ENCODE data around the gene UGT3A1.
"Not testable (repeated sequence)": the region's sequence is repeated elsewhere in the genome, so short reads cannot be mapped to it uniquely, and the experiment has no call there.

Gene UGT3A1, protein sequence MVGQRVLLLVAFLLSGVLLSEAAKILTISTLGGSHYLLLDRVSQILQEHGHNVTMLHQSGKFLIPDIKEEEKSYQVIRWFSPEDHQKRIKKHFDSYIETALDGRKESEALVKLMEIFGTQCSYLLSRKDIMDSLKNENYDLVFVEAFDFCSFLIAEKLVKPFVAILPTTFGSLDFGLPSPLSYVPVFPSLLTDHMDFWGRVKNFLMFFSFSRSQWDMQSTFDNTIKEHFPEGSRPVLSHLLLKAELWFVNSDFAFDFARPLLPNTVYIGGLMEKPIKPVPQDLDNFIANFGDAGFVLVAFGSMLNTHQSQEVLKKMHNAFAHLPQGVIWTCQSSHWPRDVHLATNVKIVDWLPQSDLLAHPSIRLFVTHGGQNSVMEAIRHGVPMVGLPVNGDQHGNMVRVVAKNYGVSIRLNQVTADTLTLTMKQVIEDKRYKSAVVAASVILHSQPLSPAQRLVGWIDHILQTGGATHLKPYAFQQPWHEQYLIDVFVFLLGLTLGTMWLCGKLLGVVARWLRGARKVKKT
- total RNA-seq = 0.08 to 4.7 (median 0.58) reads per million in 17 experiments

DNA sequence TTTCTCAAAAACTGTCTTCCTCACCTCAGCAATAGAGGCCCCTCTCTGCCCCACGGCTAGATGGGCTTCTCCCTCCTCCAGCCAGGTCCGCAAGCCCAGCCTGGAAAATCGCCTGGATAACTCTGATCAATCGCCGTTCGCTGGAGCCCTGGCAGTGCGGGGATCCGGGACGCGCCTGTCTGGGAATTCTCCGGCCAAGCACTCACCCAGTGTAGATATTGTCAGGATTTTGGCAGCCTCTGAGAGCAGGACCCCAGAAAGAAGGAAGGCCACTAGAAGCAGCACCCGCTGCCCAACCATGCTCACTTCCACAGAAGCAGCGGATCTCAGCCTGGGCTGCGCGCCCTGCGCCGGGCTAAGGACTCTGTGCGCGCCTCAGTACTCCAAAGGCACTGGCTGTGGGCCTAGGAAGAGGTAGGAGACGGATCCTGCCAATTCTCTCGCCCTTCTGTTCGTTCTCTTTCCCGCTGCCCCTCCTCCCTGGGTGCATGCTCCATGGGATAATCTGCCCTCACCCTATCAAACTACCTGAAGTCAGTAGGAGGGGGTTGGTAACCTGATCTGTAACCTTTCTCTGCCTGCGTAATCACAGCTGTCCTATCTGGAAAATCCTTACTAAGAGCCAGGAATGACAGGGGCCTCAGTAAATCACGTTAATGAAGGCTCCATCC lies at the start of gene UGT3A1:
UGT3A1 (minus strand) TSS at position 450 of the 671 bp plus-strand sequence; CDS start at position 300, 150 bp downstream.
- no peak for DNase-seq

DNA sequence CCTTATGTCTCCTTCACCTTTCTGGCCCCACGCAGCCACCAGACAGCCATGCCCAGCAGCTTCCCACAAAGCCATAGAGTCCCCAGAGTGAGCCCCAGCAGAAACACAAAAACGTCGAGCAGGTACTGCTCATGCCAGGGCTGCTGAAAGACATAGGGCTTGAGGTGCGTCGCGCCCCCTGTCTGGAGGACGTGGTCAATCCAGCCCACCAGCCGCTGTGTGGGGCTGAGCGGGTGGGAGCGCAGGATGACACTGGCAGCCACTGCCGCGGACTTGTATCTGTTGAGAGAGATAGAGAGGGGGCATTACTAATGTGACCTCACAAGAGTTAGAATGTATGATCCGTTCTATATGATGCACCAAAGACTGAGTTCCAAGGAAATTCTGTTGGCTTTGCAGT lies 44.5 kb upstream of the UGT3A1 start:
- no peak for DNase-seq

DNA sequence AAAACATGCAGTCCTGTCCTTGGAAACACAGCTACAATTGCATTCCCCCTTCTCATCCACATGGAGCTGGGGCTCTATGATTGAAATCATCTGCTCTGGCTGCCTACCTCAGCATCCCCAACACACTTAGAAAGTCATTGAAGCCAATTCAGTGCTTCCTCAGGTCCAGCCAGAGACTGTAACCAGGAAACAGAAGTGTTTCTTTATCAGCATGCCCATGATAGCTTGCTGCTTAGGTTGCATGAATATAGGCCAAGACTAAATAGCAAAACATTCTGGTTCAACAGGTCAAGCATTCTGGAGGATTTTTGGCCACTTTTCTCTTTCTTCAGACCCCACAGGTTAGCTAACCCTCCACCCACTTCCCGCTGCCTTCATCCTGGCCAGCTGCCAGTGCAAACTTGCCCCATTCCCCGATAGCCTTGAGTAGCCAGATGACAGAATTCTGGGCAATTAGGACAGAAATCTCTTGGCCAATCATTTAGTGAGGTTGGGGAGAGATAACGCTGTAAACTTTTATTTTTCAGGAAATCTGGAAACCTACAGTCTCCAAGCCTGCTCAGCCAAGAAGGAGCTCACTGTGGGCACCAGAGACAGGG lies 43.4 kb upstream of the UGT3A1 start:
- DNase-seq = not testable (repeated sequence)

DNA sequence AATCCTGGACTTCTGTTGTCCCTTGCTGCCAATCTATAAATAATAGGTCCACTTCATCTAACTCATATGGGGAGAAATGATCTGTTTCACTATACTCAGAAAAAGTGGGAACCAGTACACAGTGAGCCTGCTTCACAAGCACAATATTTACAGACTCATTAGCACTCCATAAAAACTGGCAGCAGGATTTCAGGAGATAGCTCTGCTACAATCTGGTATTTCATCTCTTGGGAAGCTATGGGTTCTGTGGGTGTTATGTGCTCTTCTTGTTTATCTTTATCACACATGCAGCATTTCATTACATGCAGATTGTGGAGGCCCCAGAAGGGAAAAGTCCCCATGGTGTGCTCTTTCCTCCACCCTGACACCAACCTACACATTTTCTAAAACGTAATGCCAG lies 42.3 kb upstream of the UGT3A1 start:
- DNase-seq = no peak

DNA sequence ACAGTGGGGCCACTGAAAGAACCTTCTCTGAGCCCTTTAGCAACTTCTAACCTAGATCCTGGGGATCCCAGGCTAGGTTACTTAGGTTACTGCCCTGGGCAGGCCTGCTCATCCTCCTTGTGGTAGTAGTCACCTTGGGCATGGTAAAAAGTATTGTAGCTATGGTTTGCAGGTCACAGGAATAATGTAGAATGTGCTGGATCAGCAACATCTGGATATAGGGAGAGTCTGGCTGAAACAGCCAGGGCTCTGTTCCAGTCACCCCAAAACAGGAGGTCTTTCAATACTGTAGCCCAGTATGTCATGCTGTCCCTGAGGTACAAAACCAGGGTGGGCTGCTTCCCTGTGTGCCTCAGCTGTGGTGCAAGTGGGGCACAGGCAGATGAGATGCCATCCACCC lies 41.9 kb upstream of the UGT3A1 start:
- DNase-seq = no peak

DNA sequence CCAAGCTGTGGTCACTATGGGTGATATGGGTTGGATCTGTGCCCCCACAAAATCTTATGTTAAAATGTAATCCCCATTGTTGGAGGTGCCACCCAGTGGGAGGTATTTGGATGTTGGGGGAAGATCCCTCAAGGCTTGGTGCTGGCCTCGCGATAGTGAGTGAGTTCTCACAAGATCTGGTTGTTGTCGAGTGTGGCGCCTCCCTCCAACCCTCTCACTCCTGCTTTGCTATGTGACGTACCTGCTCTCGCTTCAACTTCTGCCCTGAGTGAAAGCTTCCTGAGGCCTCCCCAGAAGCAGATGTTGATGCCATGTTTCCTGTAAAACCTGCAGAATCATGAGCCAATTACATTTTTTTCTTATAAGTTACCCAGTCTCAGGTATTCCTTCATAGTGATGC lies 40.0 kb upstream of the UGT3A1 start:
- no peak for DNase-seq

DNA sequence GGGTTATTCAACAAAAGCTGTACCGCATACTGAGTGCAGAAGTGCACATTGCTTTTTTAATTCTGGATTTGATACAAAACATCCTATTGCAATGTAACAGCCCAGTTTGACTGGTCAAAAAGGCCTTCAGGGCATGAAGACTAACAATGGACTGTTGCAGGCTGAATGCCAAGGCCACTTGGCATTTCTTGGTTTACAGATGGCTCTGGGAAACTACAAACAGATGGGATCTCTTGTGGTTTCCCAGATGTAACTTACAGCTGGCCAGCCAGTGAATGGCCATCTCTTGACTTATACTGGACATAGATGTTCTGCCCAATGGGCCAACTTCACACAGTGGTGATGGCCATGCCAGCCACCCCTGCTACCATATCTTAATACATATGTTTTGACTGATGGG lies 38.7 kb upstream of the UGT3A1 start:
- DNase-seq = no peak

DNA sequence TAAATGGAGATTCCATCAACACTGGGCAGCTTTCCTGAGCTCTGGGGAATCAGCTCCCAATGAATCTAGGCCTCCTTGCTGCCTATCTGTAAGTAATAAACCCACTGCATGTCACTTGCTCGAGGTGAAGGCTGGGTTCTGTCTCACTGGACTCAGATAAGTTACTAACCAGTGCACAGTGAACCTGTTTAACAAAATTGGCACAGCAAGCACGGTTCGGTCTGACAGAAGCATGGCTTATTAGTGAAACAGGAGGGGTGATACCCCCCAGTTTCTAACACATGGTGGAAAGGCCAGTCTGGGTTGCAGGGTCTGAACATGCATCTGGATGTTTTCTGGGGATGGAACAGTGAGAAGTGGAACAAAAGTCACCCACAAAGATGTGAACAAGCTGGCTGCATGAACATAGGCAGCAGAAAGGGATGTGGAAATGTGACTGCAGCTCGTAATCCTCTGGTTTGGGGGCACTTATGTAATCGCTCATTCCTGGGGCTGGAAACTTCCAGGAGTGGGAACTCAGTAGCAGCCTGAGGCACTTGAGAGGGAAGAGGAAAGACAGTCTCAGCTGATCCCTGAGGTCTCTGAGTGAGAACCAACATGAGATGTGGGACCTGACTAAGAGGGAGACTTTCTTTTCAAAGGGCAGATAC lies 37.8 kb upstream of the UGT3A1 start:
- no peak for DNase-seq

DNA sequence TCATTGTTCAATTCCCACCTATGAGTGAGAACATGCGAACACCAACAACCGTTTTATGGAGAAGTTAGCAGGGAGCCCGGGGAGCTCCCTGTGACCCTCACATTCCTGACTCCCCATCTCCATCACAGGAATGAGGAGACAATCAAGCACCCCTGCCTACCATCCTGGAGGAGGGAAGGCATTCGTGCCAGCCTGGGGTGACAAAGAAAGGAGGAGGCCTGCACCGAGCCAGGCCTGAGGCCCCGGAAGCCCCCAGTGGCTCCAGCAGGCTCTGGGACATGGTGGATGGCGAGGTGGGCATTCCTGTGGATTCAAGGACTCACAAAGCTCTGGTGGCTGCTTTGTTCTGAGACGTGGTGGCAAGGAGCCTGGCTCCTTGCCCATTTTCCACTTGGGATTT lies 36.5 kb upstream of the UGT3A1 start:
- DNase-seq = no peak

DNA sequence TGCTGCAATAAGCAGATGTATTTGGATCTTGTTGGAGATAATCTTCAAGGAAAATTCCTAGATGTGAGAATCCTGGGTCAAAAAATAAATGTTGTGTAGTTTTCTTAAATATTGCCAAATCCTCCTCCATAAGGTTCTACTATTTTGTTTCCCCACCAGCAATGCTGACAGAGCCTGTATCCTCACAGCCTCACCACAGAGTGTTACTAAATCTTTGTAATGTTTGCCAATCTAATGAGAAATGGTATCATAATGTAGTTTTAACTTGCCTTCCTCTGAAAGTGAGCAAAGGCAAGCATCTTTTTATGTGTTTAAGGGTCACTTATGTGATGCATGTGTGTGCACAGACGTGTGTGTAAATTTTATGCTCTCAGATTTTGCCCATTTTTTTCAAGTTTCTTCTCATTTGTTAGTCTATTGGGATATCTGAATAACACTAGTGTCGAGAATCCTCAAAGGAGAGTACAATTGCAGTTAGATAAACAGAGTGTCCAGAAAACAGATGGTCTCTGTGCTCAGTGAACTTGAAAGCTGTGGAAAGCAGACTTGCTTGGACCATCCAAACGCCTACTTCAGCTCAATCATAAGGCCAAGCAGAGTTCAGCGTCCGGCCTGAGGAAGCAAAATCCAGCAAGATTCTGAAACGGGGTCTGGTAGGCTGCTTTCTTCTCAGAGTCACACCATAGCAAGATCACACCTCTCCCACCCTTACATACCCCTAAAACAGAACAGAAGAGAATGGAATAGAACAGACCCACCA lies 35.7 kb upstream of the UGT3A1 start:
- no peak for DNase-seq

DNA sequence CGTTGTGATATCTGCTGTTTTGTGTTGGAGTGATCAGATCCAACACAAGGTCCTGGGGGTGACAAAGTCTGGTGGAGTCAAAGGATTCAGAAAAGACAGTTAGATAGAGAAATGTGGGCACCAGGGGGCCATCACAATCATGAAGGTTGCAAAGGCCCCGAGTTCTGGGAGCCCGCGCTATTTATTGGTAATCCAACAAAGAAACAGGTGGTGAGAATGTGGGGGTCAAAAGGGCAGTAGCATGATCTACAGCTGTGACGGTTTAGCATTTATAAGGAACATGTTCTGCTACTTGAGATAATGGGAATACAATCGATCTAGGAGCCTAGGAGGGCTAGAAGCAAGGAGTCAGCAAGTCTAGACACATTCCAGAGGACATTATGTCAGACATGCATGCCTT lies 31.1 kb upstream of the UGT3A1 start:
- not testable (repeated sequence) for DNase-seq

DNA sequence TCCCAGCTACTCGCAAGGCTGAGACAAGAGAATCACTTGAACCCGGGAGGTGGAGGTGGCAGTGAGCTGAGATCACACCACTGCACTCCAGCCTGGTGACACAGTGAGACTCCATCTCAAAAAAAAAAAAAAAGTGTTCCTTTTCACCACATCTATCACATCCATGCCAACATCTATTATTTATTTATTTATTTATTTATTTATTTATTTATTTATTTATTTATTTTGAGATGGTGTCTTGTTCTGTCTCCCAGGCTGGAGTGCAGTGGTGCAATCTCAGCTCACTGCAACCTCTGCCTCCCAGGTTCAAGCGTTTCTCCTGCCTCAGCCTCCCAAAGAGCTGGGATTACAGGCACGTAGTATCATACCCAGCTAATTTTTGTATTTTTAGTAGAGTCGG lies 28.4 kb upstream of the UGT3A1 start:
- DNase-seq = not testable (repeated sequence)

DNA sequence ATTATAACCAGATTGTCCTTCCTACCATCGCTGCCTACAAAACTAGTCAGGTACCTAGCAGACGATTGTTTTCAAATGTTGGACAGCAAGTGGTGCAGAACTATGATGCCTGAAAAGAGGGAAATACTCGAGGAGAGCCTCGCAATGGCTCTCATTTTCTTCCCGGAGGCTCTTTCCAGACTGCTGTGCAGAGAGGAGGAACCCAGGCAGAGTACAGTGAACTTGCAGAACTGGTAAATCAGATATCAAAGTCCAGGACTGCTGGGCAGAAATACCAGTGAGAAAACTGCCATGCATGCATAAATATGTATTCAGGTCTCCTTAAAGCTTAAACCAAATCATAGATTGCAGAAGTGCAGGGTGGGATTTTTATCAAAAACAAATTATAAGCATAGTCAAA lies 26.4 kb upstream of the UGT3A1 start:
- DNase-seq = no peak

DNA sequence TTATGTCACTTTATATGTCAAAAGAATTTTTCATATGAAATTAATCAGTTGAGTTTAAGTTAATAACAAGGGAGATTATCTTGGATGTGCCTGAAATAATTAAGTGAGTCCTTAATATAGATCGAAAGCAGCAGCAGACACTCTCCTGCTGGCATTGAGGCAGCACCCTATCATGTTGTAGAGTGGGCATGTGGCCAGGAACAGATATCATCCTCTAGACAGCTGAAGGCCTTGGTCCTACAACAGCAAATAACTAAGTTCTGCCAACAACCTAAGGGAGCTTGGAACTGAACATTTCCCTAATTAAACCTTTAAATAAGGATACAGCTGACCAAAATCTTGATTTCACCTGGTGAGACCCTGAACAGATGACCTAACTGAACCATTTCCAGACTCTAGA lies 25.8 kb upstream of the UGT3A1 start:
- DNase-seq = no peak

DNA sequence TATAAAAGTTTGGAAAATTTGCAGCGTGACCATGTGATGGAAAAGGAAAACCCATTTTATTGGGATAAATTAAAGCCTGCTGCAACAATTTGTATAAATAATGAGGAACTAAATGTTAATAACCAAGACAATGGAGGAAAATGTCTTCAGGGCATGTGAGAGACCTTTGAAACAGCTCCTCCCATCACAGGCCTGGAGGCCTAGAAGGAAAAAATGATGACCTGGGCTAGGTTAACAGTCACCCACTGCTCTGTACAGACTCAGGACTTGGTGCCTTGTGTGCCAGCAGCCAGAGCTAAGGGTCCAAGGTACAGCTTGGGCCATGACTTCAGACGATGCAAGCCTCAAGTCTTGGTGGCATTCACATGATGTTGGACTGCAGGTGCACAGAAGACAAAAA lies 22.0 kb upstream of the UGT3A1 start:
- DNase-seq = no peak

DNA sequence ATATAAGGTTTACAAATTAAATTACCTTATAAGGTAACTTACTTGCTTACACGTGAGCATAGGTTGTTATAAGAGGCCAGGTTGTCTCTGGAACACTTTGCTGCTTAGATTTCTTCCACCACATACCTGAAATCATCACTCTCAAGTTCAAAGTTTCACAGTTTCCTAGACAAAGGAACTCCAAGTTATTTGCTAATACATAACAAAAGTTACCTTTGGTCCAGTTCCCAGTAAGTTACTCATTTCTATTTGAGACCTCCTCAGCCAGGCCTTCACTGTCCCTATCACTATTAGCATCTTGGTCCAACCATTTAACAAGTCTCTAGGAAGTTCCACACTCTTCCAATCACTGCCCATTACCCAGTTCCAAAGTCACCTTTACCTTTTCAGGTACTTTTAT lies 18.5 kb upstream of the UGT3A1 start:
- no peak for DNase-seq

DNA sequence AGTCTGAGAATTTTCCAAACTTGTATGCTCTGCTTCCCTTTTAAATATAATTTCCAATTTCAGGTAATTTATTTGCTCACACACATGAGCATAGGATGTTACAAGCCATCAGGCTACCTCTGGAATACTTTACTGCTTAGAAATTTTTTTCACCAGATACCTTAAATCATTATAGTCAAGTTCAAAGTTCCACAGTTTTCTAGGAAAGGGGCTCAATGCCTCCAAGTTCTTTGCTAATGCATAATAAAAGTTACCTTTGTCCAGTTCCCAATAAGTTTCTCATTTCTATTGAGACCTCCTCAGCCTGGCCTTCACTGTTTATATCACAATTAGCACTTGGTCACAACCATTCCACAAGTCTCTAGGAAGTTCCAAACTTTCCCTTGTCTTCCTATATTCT lies 16.2 kb upstream of the UGT3A1 start:
- no peak for DNase-seq

DNA sequence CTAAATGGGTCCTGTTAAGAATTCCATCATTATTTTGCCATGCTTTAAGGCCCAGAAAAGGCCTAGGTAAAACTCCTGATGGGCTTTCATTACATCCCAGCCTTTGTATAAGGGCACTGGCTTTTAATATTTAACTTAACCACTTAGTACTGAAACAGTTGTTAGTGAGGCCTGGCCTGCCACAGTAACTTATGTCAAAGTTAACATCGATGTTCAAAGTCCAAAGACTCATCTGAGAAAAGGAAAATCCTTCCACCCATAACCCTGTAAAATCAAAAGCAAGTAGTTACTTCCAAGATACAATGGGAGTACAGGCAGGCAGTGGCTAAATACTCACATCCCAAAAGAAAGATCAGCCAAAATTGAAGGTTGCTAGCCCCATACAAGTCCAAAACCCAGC lies 15.0 kb upstream of the UGT3A1 start:
- DNase-seq = no peak

DNA sequence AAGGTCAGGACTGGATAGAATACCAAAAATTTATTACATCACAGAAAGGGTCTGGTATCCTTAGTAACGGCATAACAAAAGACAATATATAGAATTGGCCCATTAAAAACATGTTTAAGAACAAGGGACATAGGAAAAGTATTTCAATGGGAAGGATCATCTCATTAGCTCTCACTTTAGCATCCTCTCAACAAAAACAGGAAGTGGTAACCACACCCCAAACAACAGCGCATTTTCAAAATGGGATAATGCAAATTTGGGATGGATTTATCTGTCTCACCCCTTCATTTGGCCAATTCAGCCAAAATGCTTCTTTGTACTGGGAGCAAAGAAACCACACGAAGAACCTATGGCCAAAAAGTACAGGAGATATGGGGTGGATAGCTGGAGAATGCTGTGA lies 9.8 kb upstream of the UGT3A1 start:
- no peak for DNase-seq

DNA sequence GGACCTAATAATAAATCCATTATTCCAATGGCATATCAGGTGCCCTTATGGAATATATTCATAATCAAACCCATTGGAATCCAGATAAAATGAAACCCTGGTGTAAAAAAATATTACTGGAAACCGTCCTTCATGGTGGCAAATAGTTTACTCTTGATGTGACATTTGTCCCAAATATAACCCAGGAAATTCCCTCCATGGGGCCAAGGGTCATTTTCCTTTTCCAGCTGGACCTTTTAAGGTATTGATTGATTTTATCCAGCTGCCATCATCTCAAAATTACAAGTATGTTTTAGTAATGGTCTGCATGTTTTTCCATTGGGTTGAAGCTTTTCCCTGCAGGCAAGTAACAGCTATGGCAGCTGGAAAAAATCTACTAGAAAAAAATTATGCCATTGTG lies 8.4 kb upstream of the UGT3A1 start:
- no peak for DNase-seq

DNA sequence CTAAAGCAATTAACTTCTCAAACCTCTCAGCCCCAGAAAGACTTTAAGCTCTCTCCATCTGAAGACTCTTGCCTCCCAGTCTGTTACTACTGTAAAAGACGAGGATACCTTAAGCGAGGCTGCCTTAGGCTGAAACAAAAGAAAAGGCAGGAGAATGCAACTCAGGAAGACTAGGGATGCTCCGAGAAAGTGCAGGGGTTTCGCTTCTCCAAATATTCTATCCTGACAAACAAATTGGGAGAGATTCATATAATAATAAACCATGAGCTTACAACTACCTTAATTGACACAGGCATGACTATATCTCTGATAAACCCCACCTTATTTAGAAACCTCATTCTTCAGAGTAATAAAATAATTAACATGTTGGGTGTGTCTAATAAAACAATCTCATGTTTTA lies 4.9 kb upstream of the UGT3A1 start:
- no peak for DNase-seq

DNA sequence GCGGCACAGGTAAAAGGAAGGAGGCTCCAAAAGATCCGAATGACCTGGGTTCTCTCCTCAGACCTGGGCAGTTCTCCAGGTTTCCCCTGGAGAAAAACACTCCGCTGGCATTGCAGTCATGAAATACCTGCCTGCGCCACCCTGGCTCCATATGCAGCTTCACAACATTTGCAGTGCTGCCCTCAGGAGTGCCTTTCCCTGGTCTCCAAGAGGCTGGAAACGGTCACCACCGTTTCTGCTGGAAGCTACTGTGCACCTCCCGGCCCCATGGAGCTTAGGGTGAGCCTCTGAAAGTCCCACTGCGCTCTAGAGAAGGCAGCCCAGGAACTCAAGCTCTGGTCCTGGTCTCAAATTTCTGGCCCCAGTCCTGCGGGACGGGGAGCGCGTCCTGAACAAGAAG lies 670 bp downstream of the UGT3A1 start:
- no peak for DNase-seq
